TTC549 (cell line): ENCODE measurements around the gene CENPU.
A peak's percentile ranks its signal among the peaks of the same experiment; 100 is the strongest.
"Not testable (repeated sequence)": the region's sequence is repeated elsewhere in the genome, so short reads cannot be mapped to it uniquely, and the experiment has no call there.

Source experiments
- FAIRE-seq: peaks from 2 replicates; lab custom pipeline; 2012; peaks lifted over from hg19 to GRCh38; lab: Jason Lieb, UNC

Gene CENPU

DNA sequence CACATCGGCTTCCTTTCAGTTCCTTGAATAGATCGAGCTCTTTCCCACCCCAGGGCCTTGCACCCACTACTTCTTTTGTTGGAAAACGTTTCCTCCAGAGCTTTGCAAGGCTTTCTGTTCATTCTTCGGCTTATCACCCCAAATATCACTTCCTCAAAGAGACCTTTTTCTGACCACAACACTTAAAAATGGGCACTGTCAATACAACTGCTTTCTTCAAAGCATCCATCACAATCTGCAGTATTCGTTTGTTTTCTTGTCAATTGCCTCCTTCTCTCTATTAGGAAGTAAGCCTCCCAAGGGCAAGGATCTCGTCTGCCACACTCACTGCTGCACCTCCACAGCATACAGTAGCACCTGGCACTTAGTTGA, 17.7 kb upstream of the CENPU start:
- no peak for FAIRE-seq

- FAIRE-seq: no peak
Observed at GRCh38 chr4:184750926-184751584, 17.2 kb upstream of the CENPU start.

DNA sequence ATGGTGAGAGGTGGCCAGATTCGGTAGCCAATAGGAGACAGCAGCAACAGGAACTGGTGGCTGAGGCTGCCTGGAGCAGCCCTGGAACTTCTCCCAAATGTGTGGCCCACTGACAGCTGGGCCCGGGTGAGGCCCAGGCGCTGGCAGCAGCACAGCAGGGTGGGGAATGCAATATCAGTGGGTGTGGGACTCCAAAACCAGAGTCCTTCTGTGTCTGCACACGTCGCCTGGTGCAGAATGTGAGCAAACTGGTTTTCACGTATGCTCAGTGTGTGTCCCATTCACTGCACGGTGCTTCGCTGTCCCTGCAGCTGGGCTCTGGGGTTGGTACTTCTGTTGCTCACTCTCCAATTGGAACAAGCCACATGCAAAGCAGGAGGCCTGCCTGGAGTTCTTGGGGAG, 14.4 kb upstream of the CENPU start:
- no peak for FAIRE-seq

GRCh38 chr4:184747034-184747830, 13.3 kb upstream of the CENPU start:
- FAIRE-seq: no peak

- peak; percentile 61 for FAIRE-seq
Observed at GRCh38 chr4:184745831-184746795, 12.2 kb upstream of the CENPU start.

DNA sequence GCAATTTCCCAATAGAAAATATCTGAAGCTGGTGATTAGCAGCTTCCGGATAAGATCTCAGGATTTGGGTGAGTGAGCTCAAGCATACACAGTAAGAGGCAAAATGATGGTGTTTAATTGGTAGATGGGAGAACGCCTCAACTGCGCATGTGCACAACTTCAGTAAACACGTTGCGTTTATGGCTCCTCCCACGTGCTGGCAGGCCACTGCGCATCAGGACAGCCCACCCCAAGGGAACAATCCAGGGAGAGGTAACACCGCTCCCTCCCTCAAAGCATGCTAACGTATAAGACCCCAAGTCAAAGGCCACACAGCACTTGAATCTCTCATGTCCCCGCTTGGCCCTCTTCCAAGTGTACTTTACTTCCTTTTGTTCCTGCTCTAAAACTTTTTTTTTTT, 10.3 kb upstream of the CENPU start:
- no peak for FAIRE-seq

GRCh38 chr4:184743650-184744049, 9.8 kb upstream of the CENPU start:
- FAIRE-seq: no peak

GRCh38 chr4:184741651-184742050, 7.8 kb upstream of the CENPU start:
- FAIRE-seq: not testable (repeated sequence)

DNA sequence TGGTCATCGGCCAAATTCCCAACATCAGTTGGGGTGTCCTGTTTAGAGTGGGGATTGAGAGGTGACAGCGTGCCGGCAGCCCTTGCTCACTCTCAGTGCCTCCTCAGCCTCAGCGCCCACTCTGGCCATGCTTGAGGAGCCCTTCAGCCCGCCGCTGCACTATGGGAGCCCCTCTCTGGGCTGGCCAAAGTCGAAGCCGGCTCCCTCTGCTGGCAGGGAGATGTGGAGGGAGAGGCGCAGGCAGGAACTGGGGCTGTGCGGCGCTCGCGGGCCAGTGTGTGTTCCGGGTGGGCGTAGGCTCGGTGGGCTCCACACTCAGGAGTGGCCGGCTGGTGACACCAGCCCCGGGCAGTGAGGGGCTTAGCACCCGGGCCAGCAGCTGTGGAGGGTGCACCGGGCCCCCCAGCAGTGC, 7.1 kb upstream of the CENPU start:
- no peak for FAIRE-seq

DNA sequence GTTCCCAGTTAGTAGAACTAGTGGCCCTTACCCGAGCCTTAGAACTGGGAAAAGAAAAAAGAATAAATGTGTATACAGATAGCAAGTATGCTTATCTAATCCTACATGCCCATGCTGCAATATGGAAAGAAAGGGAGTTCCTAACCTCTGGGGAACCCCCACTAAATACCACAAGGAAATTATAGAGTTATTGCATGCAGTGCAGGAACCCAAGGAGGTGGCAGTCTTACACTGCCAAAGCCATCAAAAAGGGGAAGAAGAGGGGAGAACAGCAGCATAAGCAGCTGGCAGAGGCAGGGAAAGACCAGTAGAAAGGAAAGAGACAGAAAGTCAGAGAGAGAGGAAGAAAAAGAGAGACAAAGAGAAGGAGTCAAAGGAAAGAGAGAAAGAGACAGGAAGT, 5.7 kb upstream of the CENPU start:
- not testable (repeated sequence) for FAIRE-seq

DNA sequence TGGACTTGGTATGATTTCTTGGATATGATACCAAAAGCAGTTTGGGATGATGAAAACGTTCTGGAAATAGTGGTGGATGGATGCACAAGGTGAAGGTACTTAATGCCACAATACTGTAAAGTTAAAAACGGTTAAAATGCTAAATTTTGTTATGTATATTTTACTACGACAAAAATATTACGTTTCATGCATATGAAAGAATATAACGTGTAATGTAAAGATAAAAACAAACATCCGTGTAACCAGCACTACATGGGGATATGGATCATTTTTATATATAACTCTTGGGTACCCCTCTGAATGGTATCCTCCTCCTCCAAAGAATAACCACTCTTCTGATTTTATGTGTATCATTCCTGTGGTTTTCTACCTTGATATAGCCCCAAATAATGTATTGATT, 862 bp upstream of the CENPU start:
- FAIRE-seq: no peak

DNA sequence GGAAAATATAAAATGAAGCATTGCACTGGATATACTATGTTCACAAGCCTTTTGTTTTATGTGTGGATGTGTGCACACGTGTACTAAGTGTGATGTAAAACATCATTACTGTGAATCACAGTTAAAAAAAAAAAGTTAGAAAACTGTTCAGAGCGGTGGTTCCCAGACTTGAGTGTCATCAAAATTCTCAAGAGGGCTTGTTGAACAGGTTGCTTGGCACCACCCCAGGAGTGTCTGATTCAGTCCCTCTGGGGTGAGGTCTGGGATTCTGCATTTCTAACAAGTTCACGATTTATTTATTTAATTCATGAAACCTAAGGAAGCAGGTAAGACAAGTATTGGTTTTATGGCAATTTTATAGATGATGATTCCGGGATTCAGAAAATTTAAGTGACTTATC, 1.8 kb downstream of the CENPU start:
- no peak for FAIRE-seq

GRCh38 chr4:184731056-184731455, 2.8 kb downstream of the CENPU start:
- no peak for FAIRE-seq

- no peak for FAIRE-seq
Observed at GRCh38 chr4:184729946-184730345, 4.0 kb downstream of the CENPU start.

- FAIRE-seq: no peak
Observed at GRCh38 chr4:184728858-184729257, 5.0 kb downstream of the CENPU start.

GRCh38 chr4:184727430-184727829, 6.5 kb downstream of the CENPU start:
- FAIRE-seq: no peak

DNA sequence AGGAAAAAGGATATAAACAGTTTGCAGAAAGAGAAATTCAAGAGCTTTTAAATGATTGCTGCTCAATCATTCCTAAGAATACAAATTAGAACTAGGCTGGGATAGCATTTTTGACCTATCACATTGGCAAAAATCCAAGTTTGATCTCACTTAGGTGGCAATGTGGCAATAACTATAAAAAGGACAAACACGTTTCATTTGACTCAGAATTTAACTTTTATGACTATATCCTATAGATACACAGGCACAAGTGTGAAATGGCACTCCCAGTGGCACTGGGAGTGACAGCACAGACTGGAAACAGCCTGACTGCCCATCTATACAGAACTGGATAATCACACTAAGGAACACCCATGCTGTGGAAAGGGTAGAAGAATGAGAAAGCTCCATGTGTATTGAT, 11.1 kb downstream of the CENPU start:
- FAIRE-seq: no peak

- no peak for FAIRE-seq
Observed at GRCh38 chr4:184721254-184721653, 12.6 kb downstream of the CENPU start.

DNA sequence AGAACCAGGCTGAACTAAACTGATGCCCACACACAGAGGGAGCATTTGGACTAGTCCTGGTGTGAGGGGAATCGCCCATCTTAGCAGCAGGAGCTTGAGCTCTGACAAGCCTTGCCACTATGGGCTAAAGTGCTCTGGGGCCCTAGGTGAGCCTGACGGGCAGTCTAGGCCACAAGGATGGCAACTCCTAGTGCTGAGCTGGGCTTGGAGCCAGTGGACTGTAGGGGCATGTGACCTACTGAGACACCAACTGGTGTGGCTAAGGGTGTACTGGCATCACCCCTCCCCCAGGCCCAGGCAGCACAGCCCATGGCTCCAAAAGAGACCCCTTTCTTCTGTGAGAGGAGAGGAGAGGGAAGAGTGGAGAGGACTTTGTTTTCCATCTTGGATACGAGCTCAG, 14.5 kb downstream of the CENPU start:
- no peak for FAIRE-seq

DNA sequence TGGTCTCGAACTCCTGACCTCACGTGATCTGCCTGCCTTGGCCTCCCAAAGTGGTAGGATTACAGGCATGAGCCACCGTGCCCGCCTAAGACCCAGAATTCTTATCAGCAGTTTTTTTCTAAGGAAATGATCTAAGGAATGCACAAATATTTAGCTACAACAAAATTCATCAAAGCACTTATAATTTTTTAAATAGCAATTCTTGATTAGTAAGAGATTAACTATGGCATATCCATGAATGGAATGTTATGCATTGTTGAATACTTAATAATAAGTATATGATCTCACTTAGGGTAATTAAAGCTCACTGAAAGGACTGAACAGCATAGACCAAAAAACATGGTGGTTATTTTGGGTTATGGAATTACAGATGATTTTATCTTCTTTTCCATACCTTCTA, 18.4 kb downstream of the CENPU start:
- FAIRE-seq: no peak

DNA sequence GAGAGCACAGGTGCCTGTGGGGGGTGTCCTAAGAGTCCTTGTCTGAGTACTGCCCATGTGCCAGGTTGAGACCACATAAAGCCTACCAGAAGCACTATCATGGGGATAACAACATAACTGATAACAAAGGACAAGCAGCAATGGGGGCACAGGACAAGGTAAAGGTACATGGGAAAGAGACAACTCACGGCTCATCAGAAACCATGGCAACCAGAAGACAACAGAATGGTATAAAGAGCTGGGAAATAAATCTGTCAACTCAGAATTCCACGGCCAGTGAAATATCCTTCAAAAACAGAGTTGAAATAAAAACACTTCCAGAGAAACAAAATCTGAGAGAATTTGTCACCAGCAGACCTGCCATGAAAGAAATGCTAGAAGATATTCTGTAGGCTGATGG, 20.0 kb downstream of the CENPU start:
- FAIRE-seq: no peak

- no peak for FAIRE-seq
Observed at GRCh38 chr4:184712322-184712721, 21.6 kb downstream of the CENPU start.

- no peak for FAIRE-seq
Observed at GRCh38 chr4:184706453-184706852, 27.4 kb downstream of the CENPU start.
